Measurements from ENCODE around the gene LPAR1.

The LPAR1 gene

GRCh38 chr9:111013707-111014106, 24.6 kb downstream of the LPAR1 start:
- ChIA-PET CTCF (no interaction called here), POLR2A (no interaction called here)
- DNase-seq (ENCODE audit: extremely low spot score), result no peak
- no peak for TF ChIP-seq ELF4 (IDR thresholded peaks at IDR 0.05)
- TF ChIP-seq FOXK2 (IDR thresholded peaks at IDR 0.05), result no peak
- TF ChIP-seq CTBP1 (IDR thresholded peaks at IDR 0.05; ENCODE audit: borderline replicate concordance), result no peak
- no peak for TF ChIP-seq HDGF (IDR thresholded peaks at IDR 0.05; ENCODE audit: borderline replicate concordance)

GRCh38 chr9:111013250-111013649, 25.0 kb downstream of the LPAR1 start:
- CTCF ChIA-PET, result no interaction called here
- DNase-seq (ENCODE audit: extremely low spot score), result no peak
- TF ChIP-seq NFRKB (IDR thresholded peaks at IDR 0.05), result no peak
- no peak for TF ChIP-seq SUZ12 (IDR thresholded peaks at IDR 0.05)
- TF ChIP-seq ELF4 (IDR thresholded peaks at IDR 0.05), result no peak
- TF ChIP-seq SP1 (IDR thresholded peaks at IDR 0.05), result no peak
- no peak for TF ChIP-seq FOXA1 (IDR thresholded peaks at IDR 0.05)
- TF ChIP-seq PKNOX1 (IDR thresholded peaks at IDR 0.05), result no peak
- TF ChIP-seq FOXK2 (IDR thresholded peaks at IDR 0.05), result no peak
- POLR2A ChIA-PET, result no interaction called here

GRCh38 chr9:111008158-111009075, 29.9 kb downstream of the LPAR1 start:
- no peak for DNase-seq (ENCODE audit: extremely low spot score)
- TF ChIP-seq BHLHE40 (IDR thresholded peaks at IDR 0.05; ENCODE audit: borderline replicate concordance) (no peak), PKNOX1 (IDR thresholded peaks at IDR 0.05) (no peak), LEF1 (IDR thresholded peaks at IDR 0.05; ENCODE audit: borderline replicate concordance) (no peak), ARNT (IDR thresholded peaks at IDR 0.05) (no peak), FOXM1 (IDR thresholded peaks at IDR 0.05; ENCODE audit: borderline replicate concordance) (no peak), CTBP1 (IDR thresholded peaks at IDR 0.05; ENCODE audit: borderline replicate concordance) (no peak), SP1 (IDR thresholded peaks at IDR 0.05) (no peak), ZNF384 (IDR thresholded peaks at IDR 0.05) (no peak), FOXK2 (IDR thresholded peaks at IDR 0.05) (no peak), NFRKB (IDR thresholded peaks at IDR 0.05) (no peak), ELF4 (IDR thresholded peaks at IDR 0.05) (no peak), SUZ12 (IDR thresholded peaks at IDR 0.05) (no peak)
- CTCF ChIA-PET, result no interaction called here
- POLR2A ChIA-PET, result no interaction called here

GRCh38 chr9:111005746-111006470, 32.4 kb downstream of the LPAR1 start:
- ChIA-PET POLR2A (no interaction called here), CTCF (no interaction called here)
- TF ChIP-seq TARDBP (IDR thresholded peaks at IDR 0.05), result no peak
- TF ChIP-seq FOXK2 (IDR thresholded peaks at IDR 0.05), result no peak
- TF ChIP-seq PKNOX1 (IDR thresholded peaks at IDR 0.05), result no peak
- no peak for TF ChIP-seq L3MBTL2 (conservative IDR thresholded peaks at IDR 0.05)
- TF ChIP-seq BHLHE40 (IDR thresholded peaks at IDR 0.05; ENCODE audit: borderline replicate concordance), result no peak
- TF ChIP-seq SUZ12 (IDR thresholded peaks at IDR 0.05), result no peak
- no peak for TF ChIP-seq ELF4 (IDR thresholded peaks at IDR 0.05)
- TF ChIP-seq SP1 (IDR thresholded peaks at IDR 0.05), result no peak
- TF ChIP-seq FOXM1 (IDR thresholded peaks at IDR 0.05; ENCODE audit: borderline replicate concordance), result no peak
- DNase-seq (ENCODE audit: extremely low spot score), result no peak

GRCh38 chr9:111004936-111005335, 33.3 kb downstream of the LPAR1 start:
- TF ChIP-seq SP1 (IDR thresholded peaks at IDR 0.05) (no peak), SUZ12 (IDR thresholded peaks at IDR 0.05) (no peak), ZNF384 (IDR thresholded peaks at IDR 0.05) (no peak), CTBP1 (IDR thresholded peaks at IDR 0.05; ENCODE audit: borderline replicate concordance) (no peak), LEF1 (IDR thresholded peaks at IDR 0.05; ENCODE audit: borderline replicate concordance) (no peak), FOXA1 (IDR thresholded peaks at IDR 0.05) (no peak), FOXK2 (IDR thresholded peaks at IDR 0.05) (no peak), ELF4 (IDR thresholded peaks at IDR 0.05) (no peak), HDGF (IDR thresholded peaks at IDR 0.05; ENCODE audit: borderline replicate concordance) (no peak), TARDBP (IDR thresholded peaks at IDR 0.05) (no peak), ARNT (IDR thresholded peaks at IDR 0.05) (no peak), NFRKB (IDR thresholded peaks at IDR 0.05) (no peak), FOXM1 (IDR thresholded peaks at IDR 0.05; ENCODE audit: borderline replicate concordance) (no peak), BHLHE40 (IDR thresholded peaks at IDR 0.05; ENCODE audit: borderline replicate concordance) (no peak), L3MBTL2 (conservative IDR thresholded peaks at IDR 0.05) (no peak), PKNOX1 (IDR thresholded peaks at IDR 0.05) (no peak)
- ChIA-PET POLR2A (no interaction called here), CTCF (no interaction called here)
- no peak for DNase-seq (ENCODE audit: extremely low spot score)
